HepG2 (cell line): ENCODE results near the gene ARHGEF3. TPM values are rescaled to one million over a fixed set of nuclear protein-coding genes. Genes with fewer than 3 reads are reported as not detected.

ENCODE experiments used
- CENPX ChIP-seq: sonication (generic); formaldehyde crosslinking; IDR thresholded peaks from 2 replicates; pipeline ENCODE4 v1.9.0; 2021; ENCODE audit warnings: mild to moderate bottlenecking, missing genetic modification reagents, moderate library complexity
- FOXK2 ChIP-seq: fragments of 450-650 bp; IDR thresholded peaks from 2 replicates; pipeline ENCODE4 v1.6.1; 2016
- HHEX ChIP-seq: IDR thresholded peaks from 2 replicates; pipeline ENCODE4 v1.6.1; 2016; ENCODE audit warnings: control low read depth
- SOX13 ChIP-seq, 3 experiments: fragments of 450-650 bp in 1 of 3; sonication (generic) in 1 of 3; formaldehyde crosslinking in 1 of 3; IDR thresholded peaks in 2 of 3; conservative IDR thresholded peaks in 1 of 3; 2 replicates each; pipeline versions ENCODE4 v1.5.0 to v1.6.1; 2016 to 2020; ENCODE audit warnings: antibody characterized with exemption in 1 of 3, mild to moderate bottlenecking in 1 of 3, missing compliant biosample characterization in 1 of 3, missing genetic modification reagents in 1 of 3, moderate library complexity in 1 of 3
- TOPORS ChIP-seq: sonication (generic); formaldehyde crosslinking; IDR thresholded peaks from 2 replicates; pipeline ENCODE4 v1.8.0; 2023; ENCODE audit warnings: mild to moderate bottlenecking, missing genetic modification reagents
- ZNF143 ChIP-seq: sonication (generic); formaldehyde crosslinking; IDR thresholded peaks from 2 replicates; pipeline ENCODE4 v1.4.0; 2020; ENCODE audit warnings: missing genetic modification reagents
- ZNF3 ChIP-seq: IDR thresholded peaks from 2 replicates; pipeline ENCODE4 v1.7.0; 2017; ENCODE audit warnings: inconsistent platforms
- ZNF644 ChIP-seq: IDR thresholded peaks from 2 replicates; pipeline ENCODE4 v1.6.1; 2016; ENCODE audit warnings: low read depth
- ZNF7 ChIP-seq: IDR thresholded peaks from 2 replicates; pipeline ENCODE4 v1.6.1; 2016; ENCODE audit warnings: missing biosample characterization, missing genetic modification reagents
- polyA plus RNA-seq, 8 experiments: library from polyadenylated mRNA; depleted of rRNA in 3 of 8; stranded (reverse) in 7 of 8; unstranded in 1 of 8; fragments of >200 nt; fragmentation: Illumina TruSeq in 4 of 8; extraction: Trizol in 4 of 8; gene quantifications; 2 replicates each; pipeline versions ENCODE4 v1.2.1 to v1.2.3, GENCODE V29; 2011 to 2016; ENCODE audit warnings: low read depth in 4 of 8, missing spikeins in 1 of 8, mixed read lengths in 1 of 8; ENCODE audit not compliant: insufficient read depth in 1 of 8
- total RNA-seq, 5 experiments: library from RNA; depleted of rRNA; stranded (reverse); fragments of >200 nt; fragmentation: Illumina TruSeq; extraction: Trizol; gene quantifications; 2 replicates each; pipeline ENCODE4 v1.2.3, GENCODE V29; 2016; ENCODE audit warnings: low read depth in 1 of 5
- TF ChIP-seq, protein P1 (sequence below): sonication (generic); formaldehyde crosslinking; IDR thresholded peaks from 2 replicates; pipeline ENCODE4 v1.4.0; 2020; ENCODE audit warnings: mild to moderate bottlenecking, missing genetic modification reagents
- TF ChIP-seq, protein P2 (sequence below): sonication (generic); formaldehyde crosslinking; IDR thresholded peaks from 2 replicates; pipeline ENCODE4 v1.5.1; 2020; ENCODE audit warnings: missing genetic modification reagents, mild to moderate bottlenecking, borderline replicate concordance
- TF ChIP-seq, protein P3 (sequence below): sonication (generic); formaldehyde crosslinking; conservative IDR thresholded peaks from 2 replicates; pipeline ENCODE4 v1.4.0; 2020; ENCODE audit warnings: missing genetic modification reagents
- TF ChIP-seq, protein P4 (sequence below): sonication (generic); formaldehyde crosslinking; IDR thresholded peaks from 2 replicates; pipeline ENCODE4 v1.5.1; 2020; ENCODE audit warnings: mild to moderate bottlenecking, missing genetic modification reagents, moderate library complexity
- TF ChIP-seq, protein P5 (sequence below): sonication (generic); formaldehyde crosslinking; IDR thresholded peaks from 2 replicates; pipeline ENCODE4 v1.5.0; 2020; ENCODE audit warnings: mild to moderate bottlenecking, missing genetic modification reagents

The ARHGEF3 gene
- total and polyA plus RNA-seq, 2 of the 13 experiments (the other 11 are each of a cell fraction or from before 2014, with no cell fraction given), result 14.8 to 23.1 TPM

DNA sequence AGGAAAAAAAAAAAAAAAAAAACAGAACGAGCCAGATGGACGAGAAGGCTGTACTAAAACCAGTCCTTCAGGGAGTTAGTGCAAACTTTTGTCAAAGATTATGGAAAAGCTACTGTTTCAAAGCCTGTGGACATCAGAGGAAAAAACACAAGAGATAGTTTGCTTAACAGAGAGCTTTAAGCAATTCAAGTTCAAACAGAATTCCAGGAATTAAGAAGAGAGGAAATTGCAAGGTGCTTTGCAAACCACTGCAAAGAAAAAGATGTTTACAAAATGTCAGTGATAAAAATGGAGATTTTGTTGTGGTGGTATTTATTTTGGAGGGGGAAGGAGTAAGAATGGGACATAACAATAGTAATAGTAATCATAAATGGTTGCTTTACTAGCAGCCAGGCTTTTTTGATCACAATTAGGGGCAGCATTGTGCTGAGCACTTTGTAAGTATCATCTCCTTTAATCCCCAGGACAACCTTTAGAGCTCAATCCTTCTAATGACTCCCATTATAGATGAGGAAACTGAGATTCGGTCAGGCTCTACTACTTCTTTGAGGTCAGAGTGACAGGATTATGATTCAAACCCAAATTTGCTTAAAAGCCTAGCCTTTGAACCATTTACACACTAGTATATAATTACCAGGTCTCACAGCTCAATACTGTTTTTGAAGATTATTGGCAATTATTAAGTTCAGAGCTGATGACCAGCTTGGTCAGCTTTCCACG, 22.4 kb upstream of the ARHGEF3 start (continued):
- TF ChIP-seq, protein P1, sequence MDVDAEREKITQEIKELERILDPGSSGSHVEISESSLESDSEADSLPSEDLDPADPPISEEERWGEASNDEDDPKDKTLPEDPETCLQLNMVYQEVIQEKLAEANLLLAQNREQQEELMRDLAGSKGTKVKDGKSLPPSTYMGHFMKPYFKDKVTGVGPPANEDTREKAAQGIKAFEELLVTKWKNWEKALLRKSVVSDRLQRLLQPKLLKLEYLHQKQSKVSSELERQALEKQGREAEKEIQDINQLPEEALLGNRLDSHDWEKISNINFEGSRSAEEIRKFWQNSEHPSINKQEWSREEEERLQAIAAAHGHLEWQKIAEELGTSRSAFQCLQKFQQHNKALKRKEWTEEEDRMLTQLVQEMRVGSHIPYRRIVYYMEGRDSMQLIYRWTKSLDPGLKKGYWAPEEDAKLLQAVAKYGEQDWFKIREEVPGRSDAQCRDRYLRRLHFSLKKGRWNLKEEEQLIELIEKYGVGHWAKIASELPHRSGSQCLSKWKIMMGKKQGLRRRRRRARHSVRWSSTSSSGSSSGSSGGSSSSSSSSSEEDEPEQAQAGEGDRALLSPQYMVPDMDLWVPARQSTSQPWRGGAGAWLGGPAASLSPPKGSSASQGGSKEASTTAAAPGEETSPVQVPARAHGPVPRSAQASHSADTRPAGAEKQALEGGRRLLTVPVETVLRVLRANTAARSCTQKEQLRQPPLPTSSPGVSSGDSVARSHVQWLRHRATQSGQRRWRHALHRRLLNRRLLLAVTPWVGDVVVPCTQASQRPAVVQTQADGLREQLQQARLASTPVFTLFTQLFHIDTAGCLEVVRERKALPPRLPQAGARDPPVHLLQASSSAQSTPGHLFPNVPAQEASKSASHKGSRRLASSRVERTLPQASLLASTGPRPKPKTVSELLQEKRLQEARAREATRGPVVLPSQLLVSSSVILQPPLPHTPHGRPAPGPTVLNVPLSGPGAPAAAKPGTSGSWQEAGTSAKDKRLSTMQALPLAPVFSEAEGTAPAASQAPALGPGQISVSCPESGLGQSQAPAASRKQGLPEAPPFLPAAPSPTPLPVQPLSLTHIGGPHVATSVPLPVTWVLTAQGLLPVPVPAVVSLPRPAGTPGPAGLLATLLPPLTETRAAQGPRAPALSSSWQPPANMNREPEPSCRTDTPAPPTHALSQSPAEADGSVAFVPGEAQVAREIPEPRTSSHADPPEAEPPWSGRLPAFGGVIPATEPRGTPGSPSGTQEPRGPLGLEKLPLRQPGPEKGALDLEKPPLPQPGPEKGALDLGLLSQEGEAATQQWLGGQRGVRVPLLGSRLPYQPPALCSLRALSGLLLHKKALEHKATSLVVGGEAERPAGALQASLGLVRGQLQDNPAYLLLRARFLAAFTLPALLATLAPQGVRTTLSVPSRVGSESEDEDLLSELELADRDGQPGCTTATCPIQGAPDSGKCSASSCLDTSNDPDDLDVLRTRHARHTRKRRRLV (CRISPR knock-in tag), result no peak
- TF ChIP-seq ZNF143 (CRISPR knock-in tag) (no peak), HHEX (CRISPR knock-in tag) (no peak), ZNF644 (CRISPR knock-in tag) (no peak), TOPORS (CRISPR knock-in tag) (no peak), ZNF7 (CRISPR knock-in tag) (no peak), SOX13 (IDR thresholded peaks at IDR 0.05) (no peak), SOX13 (CRISPR knock-in tag; conservative IDR thresholded peaks at IDR 0.05 in 1 of 2, IDR thresholded peaks at IDR 0.05 in 1 of 2) (peak in 1 of 2 experiments; percentile 84; a peak in 2 of 4 replicates), CENPX (CRISPR knock-in tag) (no peak), FOXK2 (no peak), ZNF3 (no peak)
- TF ChIP-seq, protein P2, sequence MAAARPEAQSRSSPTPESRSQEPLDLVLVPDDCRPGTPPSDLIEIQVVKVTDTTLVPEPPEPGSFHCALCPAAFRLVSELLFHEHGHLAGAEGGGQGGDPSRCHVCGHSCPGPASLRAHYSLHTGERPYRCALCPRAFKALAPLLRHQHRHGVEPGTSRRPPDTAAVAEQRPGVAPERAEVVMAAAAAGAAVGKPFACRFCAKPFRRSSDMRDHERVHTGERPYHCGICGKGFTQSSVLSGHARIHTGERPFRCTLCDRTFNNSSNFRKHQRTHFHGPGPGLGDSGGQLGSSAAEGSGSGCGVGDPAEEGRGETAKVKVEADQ (CRISPR knock-in tag), result no peak
- TF ChIP-seq, protein P3, sequence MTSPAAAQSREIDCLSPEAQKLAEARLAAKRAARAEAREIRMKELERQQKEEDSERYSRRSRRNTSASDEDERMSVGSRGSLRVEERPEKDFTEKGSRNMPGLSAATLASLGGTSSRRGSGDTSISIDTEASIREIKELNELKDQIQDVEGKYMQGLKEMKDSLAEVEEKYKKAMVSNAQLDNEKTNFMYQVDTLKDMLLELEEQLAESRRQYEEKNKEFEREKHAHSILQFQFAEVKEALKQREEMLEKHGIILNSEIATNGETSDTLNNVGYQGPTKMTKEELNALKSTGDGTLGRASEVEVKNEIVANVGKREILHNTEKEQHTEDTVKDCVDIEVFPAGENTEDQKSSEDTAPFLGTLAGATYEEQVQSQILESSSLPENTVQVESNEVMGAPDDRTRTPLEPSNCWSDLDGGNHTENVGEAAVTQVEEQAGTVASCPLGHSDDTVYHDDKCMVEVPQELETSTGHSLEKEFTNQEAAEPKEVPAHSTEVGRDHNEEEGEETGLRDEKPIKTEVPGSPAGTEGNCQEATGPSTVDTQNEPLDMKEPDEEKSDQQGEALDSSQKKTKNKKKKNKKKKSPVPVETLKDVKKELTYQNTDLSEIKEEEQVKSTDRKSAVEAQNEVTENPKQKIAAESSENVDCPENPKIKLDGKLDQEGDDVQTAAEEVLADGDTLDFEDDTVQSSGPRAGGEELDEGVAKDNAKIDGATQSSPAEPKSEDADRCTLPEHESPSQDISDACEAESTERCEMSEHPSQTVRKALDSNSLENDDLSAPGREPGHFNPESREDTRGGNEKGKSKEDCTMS (CRISPR knock-in tag), result no peak
- TF ChIP-seq, protein P4, sequence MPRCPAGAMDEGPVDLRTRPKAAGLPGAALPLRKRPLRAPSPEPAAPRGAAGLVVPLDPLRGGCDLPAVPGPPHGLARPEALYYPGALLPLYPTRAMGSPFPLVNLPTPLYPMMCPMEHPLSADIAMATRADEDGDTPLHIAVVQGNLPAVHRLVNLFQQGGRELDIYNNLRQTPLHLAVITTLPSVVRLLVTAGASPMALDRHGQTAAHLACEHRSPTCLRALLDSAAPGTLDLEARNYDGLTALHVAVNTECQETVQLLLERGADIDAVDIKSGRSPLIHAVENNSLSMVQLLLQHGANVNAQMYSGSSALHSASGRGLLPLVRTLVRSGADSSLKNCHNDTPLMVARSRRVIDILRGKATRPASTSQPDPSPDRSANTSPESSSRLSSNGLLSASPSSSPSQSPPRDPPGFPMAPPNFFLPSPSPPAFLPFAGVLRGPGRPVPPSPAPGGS (CRISPR knock-in tag), result no peak
- TF ChIP-seq, protein P5, sequence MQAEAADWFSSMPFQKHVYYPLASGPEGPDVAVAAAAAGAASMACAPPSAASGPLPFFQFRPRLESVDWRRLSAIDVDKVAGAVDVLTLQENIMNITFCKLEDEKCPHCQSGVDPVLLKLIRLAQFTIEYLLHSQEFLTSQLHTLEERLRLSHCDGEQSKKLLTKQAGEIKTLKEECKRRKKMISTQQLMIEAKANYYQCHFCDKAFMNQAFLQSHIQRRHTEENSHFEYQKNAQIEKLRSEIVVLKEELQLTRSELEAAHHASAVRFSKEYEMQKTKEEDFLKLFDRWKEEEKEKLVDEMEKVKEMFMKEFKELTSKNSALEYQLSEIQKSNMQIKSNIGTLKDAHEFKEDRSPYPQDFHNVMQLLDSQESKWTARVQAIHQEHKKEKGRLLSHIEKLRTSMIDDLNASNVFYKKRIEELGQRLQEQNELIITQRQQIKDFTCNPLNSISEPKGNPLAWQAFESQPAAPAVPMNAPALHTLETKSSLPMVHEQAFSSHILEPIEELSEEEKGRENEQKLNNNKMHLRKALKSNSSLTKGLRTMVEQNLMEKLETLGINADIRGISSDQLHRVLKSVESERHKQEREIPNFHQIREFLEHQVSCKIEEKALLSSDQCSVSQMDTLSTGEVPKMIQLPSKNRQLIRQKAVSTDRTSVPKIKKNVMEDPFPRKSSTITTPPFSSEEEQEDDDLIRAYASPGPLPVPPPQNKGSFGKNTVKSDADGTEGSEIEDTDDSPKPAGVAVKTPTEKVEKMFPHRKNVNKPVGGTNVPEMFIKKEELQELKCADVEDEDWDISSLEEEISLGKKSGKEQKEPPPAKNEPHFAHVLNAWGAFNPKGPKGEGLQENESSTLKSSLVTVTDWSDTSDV, result no peak
